Natural killer cell (primary cell): ENCODE measurements around the gene ZNF22. TPM values are rescaled to one million over a fixed set of nuclear protein-coding genes. Genes with fewer than 3 reads are reported as not detected.
A peak's percentile ranks its signal among the peaks of the same experiment; 100 is the strongest.

Source experiments
- ATAC-seq, 3 donors: fragments of 150-1000 bp in 2 of 3; fragments of 200-7000 bp in 1 of 3; cut with Tn5 transposase; 1 replicate in 1 of 3; 2 replicates in 2 of 3; pipeline ENCODE4 v1.10.0; 2021; ENCODE audit warnings: mild to moderate bottlenecking in 2 of 3, moderate library complexity in 2 of 3
- DNase-seq, 2 donors: peaks; one replicate each; pipeline versions ENCODE4 v3.0.0 to v3.0.0-alpha.2; 2013 to 2021; ENCODE audit warnings: mixed read lengths in 1 of 2
- H3K27ac ChIP-seq: one replicate; pipeline ENCODE4 v1.5.1; 2013; ENCODE audit warnings: mild to moderate bottlenecking, low read length
- H3K27me3 ChIP-seq: one replicate; pipeline ENCODE4 v1.6.1; 2013; ENCODE audit warnings: low read length; ENCODE audit not compliant: control insufficient read depth, insufficient read depth
- H3K36me3 ChIP-seq: one replicate; pipeline ENCODE4 v1.6.1; 2013; ENCODE audit warnings: low read length; ENCODE audit not compliant: control insufficient read depth, insufficient read depth
- H3K4me1 ChIP-seq: one replicate; pipeline ENCODE4 v1.6.1; 2013; ENCODE audit warnings: low read length; ENCODE audit not compliant: control insufficient read depth, insufficient read depth
- H3K4me3 ChIP-seq: one replicate; pipeline ENCODE4 v1.5.1; 2013; ENCODE audit warnings: low read length
- H3K9me3 ChIP-seq: one replicate; pipeline ENCODE4 v1.6.1; 2013; ENCODE audit warnings: low read length; ENCODE audit not compliant: control insufficient read depth, insufficient read depth
- H3K27ac Mint-ChIP-seq, 2 donors: one replicate each; pipeline ENCODE4 v1.8.0; 2022; ENCODE audit warnings: mild to moderate bottlenecking in 2 of 2, mixed read lengths in 2 of 2, moderate library complexity in 1 of 2
- H3K27me3 Mint-ChIP-seq, 2 donors: one replicate each; pipeline ENCODE4 v1.8.0; 2022; ENCODE audit warnings: low read depth in 2 of 2, mixed read lengths in 2 of 2
- H3K36me3 Mint-ChIP-seq: one replicate; pipeline ENCODE4 v1.8.0; 2022; ENCODE audit warnings: mixed read lengths
- H3K4me1 Mint-ChIP-seq, 2 donors: one replicate each; pipeline ENCODE4 v1.8.0; 2022; ENCODE audit warnings: mixed read lengths in 2 of 2
- H3K4me3 Mint-ChIP-seq: one replicate; pipeline ENCODE4 v1.8.0; 2022; ENCODE audit warnings: mild to moderate bottlenecking, moderate library complexity, mixed read lengths
- H3K9me3 Mint-ChIP-seq, 2 donors: one replicate each; pipeline ENCODE4 v1.8.0; 2022; ENCODE audit warnings: mixed read lengths in 2 of 2
- CTCF ChIP-seq: fragments of 200-600 bp; IDR thresholded peaks from one replicate; pipeline ENCODE4 v1.8.0; 2022; ENCODE audit warnings: antibody characterized with exemption
- WGBS: methylation state at CpG from one replicate; pipeline ENCODE4 v1.1.7; 2013; ENCODE audit warnings: missing lambda C conversion rate; ENCODE audit not compliant: insufficient coverage; 5-methylcytosine and 5-hydroxymethylcytosine counted together
- intact Hi-C: fragments of 100-400 bp; cut with micrococcal nuclease; formaldehyde crosslinking; loops from one replicate; pipeline ENCODE4 v1.14.2; 2022
- total RNA-seq, 4 donors: library from RNA; stranded (reverse); fragments of 120-200 nt in 1 of 4; gene quantifications; one replicate each; pipeline versions ENCODE4 v1.2.3 to v1.2.4, GENCODE V29; 2013 to 2022

ZNF22 gene
- total RNA-seq, 3 donors from 2014 or later (not counting 1 experiment from before 2014, with no cell fraction given) = 24.2 to 31.8 (median 25.0) TPM

DNA sequence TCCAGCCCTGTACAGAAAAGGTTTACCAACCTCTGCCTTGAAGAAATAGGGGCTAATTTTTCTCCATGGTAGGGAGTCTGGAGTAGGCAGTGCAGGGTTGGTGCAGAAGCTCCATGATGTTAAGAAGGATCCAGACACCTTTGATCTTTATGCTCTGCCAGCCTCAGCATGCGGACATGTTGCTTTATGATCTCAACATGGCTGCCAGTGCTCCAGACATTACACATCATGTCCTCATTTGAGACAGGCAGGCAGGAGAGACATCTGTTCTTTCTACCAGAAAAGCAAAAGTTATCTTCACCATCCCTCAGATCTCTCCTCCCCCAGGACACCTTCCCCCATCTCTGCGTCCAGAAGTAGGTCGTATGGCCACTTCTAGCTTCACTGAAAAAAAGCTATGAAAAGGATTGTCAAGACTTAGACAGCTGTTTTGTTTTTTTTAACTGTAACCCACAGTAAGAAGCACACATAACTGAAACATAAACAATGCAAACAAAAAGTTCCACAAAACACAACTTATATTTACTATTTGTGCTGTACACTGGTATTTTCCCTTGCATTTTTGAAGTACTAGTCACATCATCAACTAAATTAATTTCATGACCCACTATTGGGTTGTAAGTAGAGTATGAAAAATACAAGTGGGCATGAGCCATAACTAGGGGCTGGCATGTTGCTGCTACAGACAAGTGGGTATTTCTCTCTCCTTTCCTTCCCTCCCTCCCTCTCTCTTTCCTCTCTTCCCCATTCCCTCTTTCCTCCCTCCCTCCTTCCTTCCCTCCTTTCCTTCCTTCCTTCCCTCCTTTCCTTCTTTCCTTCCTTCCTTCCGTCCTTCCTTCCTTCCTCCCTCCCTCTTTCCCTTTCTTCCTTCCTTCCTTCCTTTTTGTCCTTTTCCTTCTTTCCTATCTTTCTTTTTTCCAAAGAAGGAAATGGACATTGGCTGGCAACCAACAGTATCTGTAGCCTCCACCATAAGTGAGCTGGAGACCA, 43.7 kb upstream of the ZNF22 start:
- DNase-seq = no peak
- TF ChIP-seq CTCF = no peak
- Mint-ChIP-seq H3K27ac (peak overlapping the region in 1 of 2 donors; percentile 76), H3K9me3 (no peaks in the 10 kb centered on the region), H3K27me3 (no peaks in the 10 kb centered on the region), H3K4me1 (peaks cover 54 to 58% of the 10 kb centered on the region in 2 donors), H3K36me3 (no peaks in the 10 kb centered on the region), H3K4me3 (peak overlapping the region; percentile 68)
- WGBS = 94% methylated on average over 4 of the region's 4 CpGs
- no peak for ATAC-seq
- no peak overlapping the region for H3K27ac ChIP-seq
- H3K27me3 ChIP-seq = no peaks in the 10 kb centered on the region
- H3K9me3 ChIP-seq = no peaks in the 10 kb centered on the region
- H3K4me1 ChIP-seq = peaks cover 37% of the 10 kb centered on the region
- peaks cover 8% of the 10 kb centered on the region for H3K36me3 ChIP-seq
- H3K4me3 ChIP-seq = no peak overlapping the region
- intact Hi-C loops = no loop called here

DNA sequence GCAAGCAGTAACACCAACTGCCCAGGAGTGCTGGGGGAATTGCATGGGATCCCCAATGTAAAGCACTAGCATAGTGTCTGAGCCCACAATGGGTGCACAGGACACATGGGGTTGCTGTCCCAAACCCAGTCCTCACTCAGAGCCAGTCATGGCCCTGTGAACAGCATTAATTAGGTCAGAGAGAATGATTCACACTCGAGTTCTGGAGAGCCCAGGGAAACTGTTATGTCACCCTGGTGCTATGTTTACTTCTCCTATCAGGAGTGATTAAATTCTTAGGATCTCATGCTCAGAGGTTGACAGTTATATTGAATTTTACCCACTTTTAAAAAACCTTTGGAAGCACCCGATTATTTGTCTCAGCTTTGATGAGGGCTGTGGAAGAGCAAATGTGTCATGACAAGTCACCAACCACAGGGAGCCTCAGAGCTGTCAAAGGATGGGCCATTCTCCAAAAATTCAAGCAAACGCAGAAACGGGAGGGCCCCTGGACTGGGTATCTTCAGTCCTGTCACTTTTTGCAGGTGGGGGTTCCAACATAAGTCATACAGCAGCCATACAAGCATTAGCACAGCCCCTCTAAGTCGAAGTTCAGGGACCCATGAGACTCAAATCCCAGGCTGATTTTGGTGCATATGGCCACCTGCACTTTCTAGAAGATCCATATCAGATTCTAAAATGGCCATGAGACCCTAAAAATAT, 42.4 kb upstream of the ZNF22 start:
- peak overlapping the region; percentile 95 for H3K4me3 Mint-ChIP-seq
- ATAC-seq (no peak), DNase-seq (no peak)
- H3K4me1 Mint-ChIP-seq = peaks cover 55 to 71% of the 10 kb centered on the region in 2 donors
- Histone ChIP-seq H3K4me1 (peaks cover 44% of the 10 kb centered on the region), H3K9me3 (no peaks in the 10 kb centered on the region), H3K27ac (no peak overlapping the region), H3K27me3 (no peaks in the 10 kb centered on the region), H3K4me3 (peak overlapping the region; percentile 88), H3K36me3 (peaks cover 6% of the 10 kb centered on the region)
- 70% methylated on average over 5 of the region's 5 CpGs for WGBS
- H3K27ac Mint-ChIP-seq = peak overlapping the region; percentile 71 to 76
- intact Hi-C loops = loop anchor here (2.0 kb wide), 1 partner anchor 16 kb away; no protein-coding TSS in a partner anchor
- H3K36me3 Mint-ChIP-seq = no peaks in the 10 kb centered on the region
- no peaks in the 10 kb centered on the region for H3K9me3 Mint-ChIP-seq
- TF ChIP-seq CTCF = no peak
- H3K27me3 Mint-ChIP-seq = no peaks in the 10 kb centered on the region

GRCh38 chr10:44958898-44959246, 41.9 kb upstream of the ZNF22 start:
- Mint-ChIP-seq H3K27ac (peak overlapping the region; percentile 71 to 76), H3K36me3 (no peaks in the 10 kb centered on the region), H3K27me3 (no peaks in the 10 kb centered on the region), H3K4me3 (peak overlapping the region; percentile 95), H3K4me1 (peaks cover 53 to 76% of the 10 kb centered on the region in 2 donors), H3K9me3 (no peaks in the 10 kb centered on the region)
- intact Hi-C loops = loop anchor here (2.0 kb wide), 1 partner anchor 16 kb away; no protein-coding TSS in a partner anchor
- Histone ChIP-seq H3K36me3 (peaks cover 6% of the 10 kb centered on the region), H3K27me3 (no peaks in the 10 kb centered on the region), H3K4me1 (peaks cover 48% of the 10 kb centered on the region), H3K4me3 (peak overlapping the region; percentile 88), H3K9me3 (no peaks in the 10 kb centered on the region), H3K27ac (peak overlapping the region; percentile 62)
- no peak for ATAC-seq
- no peak for DNase-seq
- 1% methylated on average over 4 of the region's 6 CpGs for WGBS
- TF ChIP-seq CTCF = no peak
